ENCODE data around the gene LYST.

LYST gene

GRCh38 chr1:235872270-235872669 lies 5.6 kb upstream of the LYST start:
- H2AFZ ChIP-seq (ENCODE audit: low read length): no peak overlapping the region
- no peak overlapping the region for H3K4me3 ChIP-seq (ENCODE audit: low read length, poor library complexity, severe bottlenecking)
- peaks cover 7% of the 10 kb centered on the region for H3K4me1 ChIP-seq (ENCODE audit: insufficient read depth, low read length, poor library complexity, severe bottlenecking)
- no peaks in the 10 kb centered on the region for H3K9me3 ChIP-seq (ENCODE audit: insufficient read depth, low read depth, low read length)
- H3K79me2 ChIP-seq (ENCODE audit: insufficient read depth, low read length): no peaks in the 10 kb centered on the region
- H4K20me1 ChIP-seq (ENCODE audit: insufficient read depth, low read length, poor library complexity, severe bottlenecking): no peaks in the 10 kb centered on the region
- no peaks in the 10 kb centered on the region for H3K36me3 ChIP-seq (ENCODE audit: insufficient read depth, low read length)
- TF ChIP-seq EZH2phosphoT487 (IDR thresholded peaks at IDR 0.05; ENCODE audit: borderline replicate concordance) (no peak), CTCF (conservative IDR thresholded peaks at IDR 0.05; ENCODE audit: low read length) (no peak)
- H3F3A ChIP-seq (ENCODE audit: low read depth): no peaks in the 10 kb centered on the region
- H3K9me2 ChIP-seq (replicated peaks; ENCODE audit: low read depth, low read length): no peaks in the 10 kb centered on the region
- no peak overlapping the region for H3K9ac ChIP-seq (ENCODE audit: low read depth, low read length, poor library complexity, severe bottlenecking)
- H3K27me3 ChIP-seq (ENCODE audit: insufficient read depth, low read length, poor library complexity, severe bottlenecking): no peaks in the 10 kb centered on the region
- H3K4me2 ChIP-seq (ENCODE audit: low read depth, low read length, poor library complexity, severe bottlenecking): no peak overlapping the region

- Histone ChIP-seq H3K9me3 (ENCODE audit: insufficient read depth, low read depth, low read length) (no peaks in the 10 kb centered on the region), H3K4me2 (ENCODE audit: low read depth, low read length, poor library complexity, severe bottlenecking) (peak overlapping the region; percentile 84), H3K79me2 (ENCODE audit: insufficient read depth, low read length) (0 out of 2 replicates have a peak, but pooled peaks cover 5% of the 10 kb centered on the region), H3K27me3 (ENCODE audit: insufficient read depth, low read length, poor library complexity, severe bottlenecking) (no peaks in the 10 kb centered on the region), H3K4me3 (ENCODE audit: low read length, poor library complexity, severe bottlenecking) (peak overlapping the region; percentile 88), H3K9ac (ENCODE audit: low read depth, low read length, poor library complexity, severe bottlenecking) (peak overlapping the region; percentile 71), H3F3A (ENCODE audit: low read depth) (no peaks in the 10 kb centered on the region), H3K4me1 (ENCODE audit: insufficient read depth, low read length, poor library complexity, severe bottlenecking) (peaks cover 20% of the 10 kb centered on the region), H4K20me1 (ENCODE audit: insufficient read depth, low read length, poor library complexity, severe bottlenecking) (no peaks in the 10 kb centered on the region), H3K9me2 (replicated peaks; ENCODE audit: low read depth, low read length) (no peaks in the 10 kb centered on the region), H3K36me3 (ENCODE audit: insufficient read depth, low read length) (no peaks in the 10 kb centered on the region), H2AFZ (ENCODE audit: low read length) (peak overlapping the region; percentile 97; the same call in 1 of the 2 replicates)
- no peak for TF ChIP-seq CTCF (conservative IDR thresholded peaks at IDR 0.05; ENCODE audit: low read length)
- no peak for TF ChIP-seq EZH2phosphoT487 (IDR thresholded peaks at IDR 0.05; ENCODE audit: borderline replicate concordance)
These were observed 1.3 kb upstream of the LYST start for GRCh38 chr1:235867903-235868469.

GRCh38 chr1:235866913-235867845 lies 473 bp upstream of the LYST start:
- Histone ChIP-seq H3F3A (ENCODE audit: low read depth) (no peaks in the 10 kb centered on the region), H3K79me2 (ENCODE audit: insufficient read depth, low read length) (0 out of 2 replicates have a peak, but pooled peaks cover 5% of the 10 kb centered on the region), H3K9me3 (ENCODE audit: insufficient read depth, low read depth, low read length) (no peaks in the 10 kb centered on the region), H4K20me1 (ENCODE audit: insufficient read depth, low read length, poor library complexity, severe bottlenecking) (no peaks in the 10 kb centered on the region), H3K9ac (ENCODE audit: low read depth, low read length, poor library complexity, severe bottlenecking) (peak overlapping the region; percentile 77), H3K27me3 (ENCODE audit: insufficient read depth, low read length, poor library complexity, severe bottlenecking) (no peaks in the 10 kb centered on the region), H2AFZ (ENCODE audit: low read length) (peak overlapping the region; percentile 97), H3K9me2 (replicated peaks; ENCODE audit: low read depth, low read length) (no peaks in the 10 kb centered on the region), H3K4me3 (ENCODE audit: low read length, poor library complexity, severe bottlenecking) (peak overlapping the region; percentile 88), H3K4me1 (ENCODE audit: insufficient read depth, low read length, poor library complexity, severe bottlenecking) (peaks cover 20% of the 10 kb centered on the region), H3K4me2 (ENCODE audit: low read depth, low read length, poor library complexity, severe bottlenecking) (peak overlapping the region; percentile 84), H3K36me3 (ENCODE audit: insufficient read depth, low read length) (no peaks in the 10 kb centered on the region)
- TF ChIP-seq CTCF (conservative IDR thresholded peaks at IDR 0.05; ENCODE audit: low read length): no peak
